Astrocyte of the cerebellum (primary cell): Measurements from ENCODE around the gene KATNIP.

Experiments
- DNase-seq: peaks from one replicate; pipeline ENCODE4 v3.0.0-alpha.2; 2011; ENCODE audit warnings: low read depth
- H3K4me3 ChIP-seq: 2 replicates; pipeline ENCODE4 v1.5.1; 2011; ENCODE audit warnings: mild to moderate bottlenecking, low read depth, low read length, moderate library complexity
- CTCF ChIP-seq: IDR thresholded peaks from 2 replicates; pipeline ENCODE4 v1.5.1; 2012; ENCODE audit warnings: low read length, low read depth, moderate library complexity, mild to moderate bottlenecking; ENCODE audit errors: missing control alignments
- in situ Hi-C: cut with HindIII; loops from 2 replicates; pipeline ENCODE4 v1.10.0; 2017; ENCODE audit warnings: low sequenced_read_pairs

The KATNIP gene

GRCh38 chr16:27571433-27572326 lies 21.7 kb downstream of the KATNIP start:
- in situ Hi-C loops, result no loop called here
- DNase-seq, result no peak
- no peak overlapping the region for H3K4me3 ChIP-seq
- no peak for TF ChIP-seq CTCF

GRCh38 chr16:27572711-27573110 lies 22.8 kb downstream of the KATNIP start:
- TF ChIP-seq CTCF, result no peak
- H3K4me3 ChIP-seq, result no peak overlapping the region
- in situ Hi-C loops, result no loop called here
- DNase-seq, result no peak

GRCh38 chr16:27576729-27577128 lies 26.8 kb downstream of the KATNIP start:
- no peak for TF ChIP-seq CTCF
- DNase-seq, result no peak
- H3K4me3 ChIP-seq, result no peak overlapping the region
- in situ Hi-C loops, result no loop called here

GRCh38 chr16:27579087-27579980 lies 29.4 kb downstream of the KATNIP start:
- no peak for DNase-seq
- H3K4me3 ChIP-seq, result no peak overlapping the region
- no peak for TF ChIP-seq CTCF
- in situ Hi-C loops, result no loop called here

- in situ Hi-C loops, result no loop called here
- H3K4me3 ChIP-seq, result no peak overlapping the region
- no peak for DNase-seq
- no peak for TF ChIP-seq CTCF
These were observed 32.9 kb downstream of the KATNIP start for GRCh38 chr16:27582883-27583282.

GRCh38 chr16:27583634-27584033 lies 33.7 kb downstream of the KATNIP start:
- no peak overlapping the region for H3K4me3 ChIP-seq
- no peak for TF ChIP-seq CTCF
- in situ Hi-C loops, result no loop called here
- no peak for DNase-seq
